Measurements from ENCODE around the gene TMEM178B.

Gene TMEM178B

GRCh38 chr7:141263983-141264382 lies 190.1 kb downstream of the TMEM178B start:
- DNase-seq (ENCODE audit: low read depth): no peak

GRCh38 chr7:141264511-141264910 lies 190.6 kb downstream of the TMEM178B start:
- no peak for DNase-seq (ENCODE audit: low read depth)

GRCh38 chr7:141265668-141266067 lies 191.8 kb downstream of the TMEM178B start:
- DNase-seq (ENCODE audit: low read depth): no peak

GRCh38 chr7:141268614-141269013 lies 194.8 kb downstream of the TMEM178B start:
- DNase-seq (ENCODE audit: low read depth): no peak

GRCh38 chr7:141271451-141271850 lies 197.6 kb downstream of the TMEM178B start:
- DNase-seq (ENCODE audit: low read depth): no peak

GRCh38 chr7:141272417-141272816 lies 198.6 kb downstream of the TMEM178B start:
- DNase-seq (ENCODE audit: low read depth): no peak

GRCh38 chr7:141275350-141275749 lies 201.5 kb downstream of the TMEM178B start:
- no peak for DNase-seq (ENCODE audit: low read depth)

GRCh38 chr7:141276031-141276430 lies 202.2 kb downstream of the TMEM178B start:
- DNase-seq (ENCODE audit: low read depth): no peak

GRCh38 chr7:141280100-141280499 lies 206.2 kb downstream of the TMEM178B start:
- no peak for DNase-seq (ENCODE audit: low read depth)

GRCh38 chr7:141281311-141281710 lies 207.4 kb downstream of the TMEM178B start:
- DNase-seq (ENCODE audit: low read depth): no peak

- DNase-seq (ENCODE audit: low read depth): no peak
Measured at GRCh38 chr7:141286522-141286921, 212.7 kb downstream of the TMEM178B start.

- no peak for DNase-seq (ENCODE audit: low read depth)
Measured at GRCh38 chr7:141287936-141288335, 214.1 kb downstream of the TMEM178B start.

- DNase-seq (ENCODE audit: low read depth): no peak
Measured at GRCh38 chr7:141288626-141289025, 214.8 kb downstream of the TMEM178B start.

GRCh38 chr7:141290365-141290764 lies 216.5 kb downstream of the TMEM178B start:
- no peak for DNase-seq (ENCODE audit: low read depth)

GRCh38 chr7:141290973-141291372 lies 217.1 kb downstream of the TMEM178B start:
- no peak for DNase-seq (ENCODE audit: low read depth)

GRCh38 chr7:141291541-141291940 lies 217.7 kb downstream of the TMEM178B start:
- DNase-seq (ENCODE audit: low read depth): no peak

- DNase-seq (ENCODE audit: low read depth): no peak
Measured at GRCh38 chr7:141294143-141294829, 220.4 kb downstream of the TMEM178B start.

GRCh38 chr7:141295367-141295895 lies 221.6 kb downstream of the TMEM178B start:
- no peak for DNase-seq (ENCODE audit: low read depth)

GRCh38 chr7:141300816-141301215 lies 227.0 kb downstream of the TMEM178B start:
- DNase-seq (ENCODE audit: low read depth): no peak

GRCh38 chr7:141301544-141301943 lies 227.7 kb downstream of the TMEM178B start:
- no peak for DNase-seq (ENCODE audit: low read depth)

- no peak for DNase-seq (ENCODE audit: low read depth)
Measured at GRCh38 chr7:141302617-141303016, 228.8 kb downstream of the TMEM178B start.

- no peak for DNase-seq (ENCODE audit: low read depth)
Measured at GRCh38 chr7:141304291-141304690, 230.4 kb downstream of the TMEM178B start.

GRCh38 chr7:141306081-141306480 lies 232.2 kb downstream of the TMEM178B start:
- no peak for DNase-seq (ENCODE audit: low read depth)

GRCh38 chr7:141312395-141312794 lies 238.5 kb downstream of the TMEM178B start:
- DNase-seq (ENCODE audit: low read depth): no peak

All from HS-27A (cell line).